ENCODE measurements around the gene ARHGEF16. TPM values are rescaled to one million over a fixed set of nuclear protein-coding genes. Genes with fewer than 3 reads are reported as not detected.

ARHGEF16 gene
- total RNA-seq, 1 donor from 2014 or later = 2.0 TPM

GRCh38 chr1:3408751-3409266, 45.7 kb upstream of the ARHGEF16 start:
- no peaks in the 10 kb centered on the region for H3K27me3 Mint-ChIP-seq (ENCODE audit: low read depth)
- TF ChIP-seq CTCF (IDR thresholded peaks at IDR 0.05) = no peak

GRCh38 chr1:3409366-3410141, 44.9 kb upstream of the ARHGEF16 start:
- H3K4me1 Mint-ChIP-seq (ENCODE audit: low read depth) = peaks cover 3% of the 10 kb centered on the region

More at GRCh38 chr1:3408751-3409266, 45.7 kb upstream of the ARHGEF16 start:
- H3K9me3 Mint-ChIP-seq (ENCODE audit: low read depth) = no peaks in the 10 kb centered on the region
- peaks cover 6% of the 10 kb centered on the region for H3K36me3 Mint-ChIP-seq (ENCODE audit: low read depth)
- DNase-seq (ENCODE audit: low spot score) = no peak
- no peak overlapping the region for H3K27ac Mint-ChIP-seq (ENCODE audit: unreplicated experiment)
- peaks cover 3% of the 10 kb centered on the region for H3K4me1 Mint-ChIP-seq (ENCODE audit: low read depth)
- H3K4me3 Mint-ChIP-seq (ENCODE audit: unreplicated experiment) = no peak overlapping the region

GRCh38 chr1:3410142-3410925, 44.1 kb upstream of the ARHGEF16 start:
- Mint-ChIP-seq H3K36me3 (ENCODE audit: low read depth) (peaks cover 6% of the 10 kb centered on the region), H3K4me3 (ENCODE audit: unreplicated experiment) (no peak overlapping the region), H3K9me3 (ENCODE audit: low read depth) (no peaks in the 10 kb centered on the region), H3K27ac (ENCODE audit: unreplicated experiment) (no peak overlapping the region), H3K4me1 (ENCODE audit: low read depth) (peaks cover 3% of the 10 kb centered on the region), H3K27me3 (ENCODE audit: low read depth) (no peaks in the 10 kb centered on the region)
- DNase-seq (ENCODE audit: low spot score) = no peak
- TF ChIP-seq CTCF (IDR thresholded peaks at IDR 0.05) = peak; percentile 88

More at GRCh38 chr1:3409366-3410141, 44.9 kb upstream of the ARHGEF16 start:
- TF ChIP-seq CTCF (IDR thresholded peaks at IDR 0.05) = no peak
- H3K36me3 Mint-ChIP-seq (ENCODE audit: low read depth) = peaks cover 6% of the 10 kb centered on the region
- no peaks in the 10 kb centered on the region for H3K27me3 Mint-ChIP-seq (ENCODE audit: low read depth)
- no peak overlapping the region for H3K4me3 Mint-ChIP-seq (ENCODE audit: unreplicated experiment)
- H3K9me3 Mint-ChIP-seq (ENCODE audit: low read depth) = no peaks in the 10 kb centered on the region
- no peak overlapping the region for H3K27ac Mint-ChIP-seq (ENCODE audit: unreplicated experiment)
- no peak for DNase-seq (ENCODE audit: low spot score)

- H3K27me3 Mint-ChIP-seq (ENCODE audit: low read depth) = no peaks in the 10 kb centered on the region
- no peak overlapping the region for H3K27ac Mint-ChIP-seq (ENCODE audit: unreplicated experiment)
- no peak overlapping the region for H3K4me3 Mint-ChIP-seq (ENCODE audit: unreplicated experiment)
- no peaks in the 10 kb centered on the region for H3K4me1 Mint-ChIP-seq (ENCODE audit: low read depth)
- no peaks in the 10 kb centered on the region for H3K9me3 Mint-ChIP-seq (ENCODE audit: low read depth)
- H3K36me3 Mint-ChIP-seq (ENCODE audit: low read depth) = no peaks in the 10 kb centered on the region
- TF ChIP-seq CTCF (IDR thresholded peaks at IDR 0.05) = no peak
- DNase-seq (ENCODE audit: low spot score) = no peak
Measured at GRCh38 chr1:3411806-3412205, 42.7 kb upstream of the ARHGEF16 start.

- Mint-ChIP-seq H3K27me3 (ENCODE audit: low read depth) (no peaks in the 10 kb centered on the region), H3K36me3 (ENCODE audit: low read depth) (peaks cover 3% of the 10 kb centered on the region), H3K4me3 (ENCODE audit: unreplicated experiment) (no peak overlapping the region), H3K4me1 (ENCODE audit: low read depth) (no peaks in the 10 kb centered on the region), H3K27ac (ENCODE audit: unreplicated experiment) (no peak overlapping the region), H3K9me3 (ENCODE audit: low read depth) (no peaks in the 10 kb centered on the region)
- DNase-seq (ENCODE audit: low spot score) = no peak
- TF ChIP-seq CTCF (IDR thresholded peaks at IDR 0.05) = no peak
Measured at GRCh38 chr1:3412376-3412775, 42.1 kb upstream of the ARHGEF16 start.
